ENCODE results near the gene SPR.
"Not testable (repeated sequence)": the region's sequence is repeated elsewhere in the genome, so short reads cannot be mapped to it uniquely, and the experiment has no call there.

Gene SPR

DNA sequence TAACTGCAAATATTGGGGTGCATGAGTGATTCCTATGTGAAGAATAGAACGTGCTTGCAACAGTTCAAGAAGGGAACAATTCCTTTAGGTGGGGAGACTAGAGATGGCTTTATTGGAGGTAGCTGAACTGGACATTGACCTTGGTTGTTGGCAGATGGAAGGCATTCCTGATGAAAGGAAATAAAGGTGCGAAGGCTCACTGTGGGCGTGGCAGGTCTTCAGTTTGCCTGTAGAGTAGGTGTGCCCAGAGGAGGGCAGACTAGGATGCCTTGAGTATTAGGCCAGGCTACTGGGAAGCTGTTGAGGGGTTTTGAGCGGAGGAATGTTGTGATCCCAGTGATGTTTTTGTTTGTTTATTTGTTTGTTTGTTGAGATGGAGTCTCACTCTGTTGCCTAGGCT is 2.8 kb downstream of the SPR start:
- DNase-seq: no peak

DNA sequence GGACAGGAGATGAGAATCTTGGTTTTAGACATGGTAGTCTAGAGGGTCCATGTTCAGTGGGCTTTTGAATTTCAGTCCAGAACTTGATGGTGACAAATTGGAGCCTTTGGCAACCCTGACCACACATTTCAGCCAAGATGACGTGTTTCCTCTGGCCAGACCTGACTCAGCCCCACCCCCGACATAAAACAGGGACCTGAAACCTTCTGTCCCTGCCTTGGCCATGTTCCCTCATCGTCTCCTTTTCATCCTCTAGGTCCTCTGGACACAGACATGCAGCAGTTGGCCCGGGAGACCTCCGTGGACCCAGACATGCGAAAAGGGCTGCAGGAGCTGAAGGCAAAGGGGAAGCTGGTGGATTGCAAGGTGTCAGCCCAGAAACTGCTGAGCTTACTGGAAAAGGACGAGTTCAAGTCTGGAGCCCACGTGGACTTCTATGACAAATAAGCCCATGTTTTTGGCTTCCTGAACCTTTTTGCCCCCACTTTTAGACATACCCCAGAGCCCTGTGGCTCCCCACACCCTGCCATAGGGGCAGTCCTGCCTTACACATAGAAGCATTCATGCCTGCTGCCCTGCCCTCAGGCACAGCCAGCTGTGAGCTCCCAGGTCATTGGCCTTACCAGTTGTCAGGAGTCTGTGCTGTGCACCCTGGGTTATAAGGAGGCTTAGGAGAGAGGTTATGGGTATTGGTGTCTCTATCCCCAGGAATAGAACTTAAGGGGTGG is 4.0 kb downstream of the SPR start:
- DNase-seq: no peak

DNA sequence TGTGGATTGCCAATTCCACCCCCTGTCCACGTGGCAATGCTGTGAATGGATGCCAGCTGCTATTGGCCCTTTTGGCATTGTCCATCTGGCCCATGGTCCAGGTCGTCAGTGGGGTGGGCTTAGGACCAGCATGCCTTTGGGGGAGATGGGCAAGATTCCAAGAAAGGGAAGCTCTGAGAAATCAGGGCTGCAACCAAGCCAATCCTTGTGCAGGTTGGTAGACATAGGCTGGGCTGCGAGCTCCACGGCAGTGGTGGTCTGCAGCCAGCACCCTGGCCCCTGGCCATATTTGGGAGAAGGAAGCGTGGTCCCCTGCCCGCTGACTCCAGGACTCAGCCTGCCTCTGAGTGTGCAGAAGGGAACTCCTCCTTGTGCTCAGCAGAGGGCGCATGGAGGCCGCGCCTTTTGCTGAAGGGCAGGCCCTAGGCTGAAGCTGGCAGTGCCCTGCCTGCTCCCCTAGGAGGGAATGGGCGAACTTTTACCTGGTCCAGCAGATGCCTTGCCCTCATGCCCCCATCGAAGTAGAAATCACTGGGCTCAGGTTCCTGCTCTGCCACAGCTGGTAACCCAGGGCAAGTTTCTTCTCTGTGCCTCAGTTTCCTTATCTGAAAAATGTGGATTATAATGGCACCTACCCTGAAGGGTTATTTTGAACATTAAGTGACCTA is 5.4 kb downstream of the SPR start:
- DNase-seq: peak; percentile 53 to 55

DNA sequence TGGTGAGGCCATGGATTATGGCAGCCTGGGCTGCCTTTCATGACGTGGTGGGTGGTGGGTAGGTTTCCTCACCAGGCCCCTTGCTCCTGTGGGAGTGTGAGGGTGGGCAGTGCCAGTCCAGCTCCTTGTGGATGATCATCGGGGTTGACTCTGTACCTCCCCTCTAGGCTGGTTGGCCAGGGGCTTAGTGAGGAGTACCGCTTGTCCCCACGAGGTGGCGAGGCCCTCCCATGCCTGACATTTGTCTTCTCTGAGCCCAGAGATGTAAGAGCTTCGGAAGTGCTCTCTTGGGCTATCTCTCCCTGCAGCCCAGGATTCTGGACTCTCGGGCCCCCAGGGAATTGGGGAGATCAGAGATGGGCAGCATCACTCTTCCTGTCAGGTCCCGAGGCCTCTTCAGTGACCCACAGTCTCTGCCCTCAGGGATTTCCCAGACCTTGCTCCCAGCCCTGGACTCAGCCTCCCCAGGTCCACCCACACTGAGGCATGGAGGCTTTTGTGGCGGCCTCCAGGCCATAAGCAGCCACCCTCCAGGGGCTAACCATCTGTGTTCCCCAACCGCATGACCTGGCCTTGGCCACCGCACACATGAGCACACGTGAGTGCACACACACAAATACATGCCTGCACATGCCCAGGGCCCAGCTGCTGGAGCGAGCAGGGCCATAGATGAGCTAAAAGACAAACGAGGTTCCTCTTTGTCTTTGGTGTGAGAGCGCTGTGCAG is 6.5 kb downstream of the SPR start:
- peak in 1 of 2 donors; percentile 10 for DNase-seq

DNA sequence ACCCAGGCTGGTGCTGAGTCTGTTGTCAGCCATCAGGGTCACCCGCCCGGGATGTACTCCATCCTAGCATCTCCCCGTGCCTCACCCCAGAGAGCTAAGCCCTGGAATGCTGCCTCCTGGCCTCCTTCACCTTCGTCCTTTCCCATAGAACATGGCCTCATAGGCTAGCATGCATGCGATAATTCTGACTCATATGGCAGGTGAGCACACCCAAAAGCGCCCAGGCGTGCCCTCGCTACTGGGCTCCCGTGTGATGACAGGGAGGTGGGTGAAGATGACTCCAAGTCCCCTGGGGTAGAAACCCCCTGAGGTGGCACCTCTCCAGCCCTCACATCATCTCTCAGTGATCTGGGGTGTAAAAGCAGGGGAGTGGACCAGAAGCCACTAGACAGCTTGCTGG is 7.3 kb downstream of the SPR start:
- DNase-seq: no peak

DNA sequence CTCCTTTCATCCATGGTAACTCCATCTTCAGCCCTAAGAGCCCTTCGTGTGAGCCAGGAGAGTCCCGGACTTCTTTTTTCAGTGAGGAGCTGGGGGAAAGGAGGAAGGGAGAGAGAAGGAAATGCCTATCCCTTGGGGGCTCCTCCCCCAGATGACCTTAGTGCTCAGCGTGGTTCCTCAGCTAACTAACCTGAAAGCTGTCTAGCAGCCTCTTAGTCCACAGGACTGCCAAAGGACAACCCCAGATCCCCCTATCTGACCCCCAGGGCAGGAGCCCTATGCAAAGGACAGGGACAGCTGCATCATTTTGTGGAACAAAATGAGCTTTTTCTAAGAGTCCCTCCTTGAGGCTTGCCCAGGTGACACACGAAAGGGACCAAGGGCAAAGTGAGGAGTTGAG is 7.9 kb downstream of the SPR start:
- no peak for DNase-seq

DNA sequence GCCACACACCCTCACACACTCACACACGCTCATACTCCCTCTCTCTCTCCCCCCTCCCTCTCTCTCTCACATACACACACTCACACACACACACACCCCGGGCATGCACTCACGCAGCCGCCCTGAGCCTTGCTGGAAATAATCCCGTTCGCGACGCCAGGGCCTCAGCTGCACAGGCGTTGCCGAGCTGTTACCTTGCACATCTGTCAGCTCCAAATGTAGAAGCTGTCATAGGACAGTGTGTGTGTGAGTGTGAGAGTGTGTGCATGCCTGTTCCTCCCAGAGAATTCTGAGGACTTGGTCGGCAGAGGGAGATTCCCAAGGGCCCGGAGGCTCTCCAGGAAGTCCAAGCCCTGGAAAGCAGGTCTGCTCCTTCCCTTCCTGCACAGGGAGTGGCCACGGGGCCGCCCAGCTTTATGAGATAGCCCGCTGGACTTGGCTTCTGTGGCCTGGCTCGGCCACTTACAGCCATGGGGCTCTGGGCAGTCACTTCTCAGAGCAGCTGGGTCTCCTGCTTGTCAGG is 8.6 kb downstream of the SPR start:
- no peak for DNase-seq

DNA sequence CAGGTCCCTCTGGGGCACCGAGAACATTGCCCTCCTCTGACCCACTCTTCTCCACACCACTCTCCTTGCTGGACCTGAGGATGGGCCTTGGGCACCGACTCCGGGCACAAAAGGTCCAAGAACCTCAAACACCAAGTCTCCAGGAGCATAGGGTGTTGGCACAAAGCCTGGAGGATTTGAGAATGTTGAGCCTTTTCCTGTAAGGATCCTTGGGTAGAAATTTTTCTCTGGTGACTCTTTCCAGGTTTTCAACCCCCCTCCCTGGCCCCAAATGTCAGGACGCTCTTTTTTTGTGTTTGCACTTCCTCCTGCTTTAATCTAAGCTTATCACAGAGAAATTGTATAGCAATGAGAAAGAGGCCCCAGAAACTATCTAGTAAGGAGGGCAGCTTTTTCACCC is 9.2 kb downstream of the SPR start:
- no peak for DNase-seq

DNA sequence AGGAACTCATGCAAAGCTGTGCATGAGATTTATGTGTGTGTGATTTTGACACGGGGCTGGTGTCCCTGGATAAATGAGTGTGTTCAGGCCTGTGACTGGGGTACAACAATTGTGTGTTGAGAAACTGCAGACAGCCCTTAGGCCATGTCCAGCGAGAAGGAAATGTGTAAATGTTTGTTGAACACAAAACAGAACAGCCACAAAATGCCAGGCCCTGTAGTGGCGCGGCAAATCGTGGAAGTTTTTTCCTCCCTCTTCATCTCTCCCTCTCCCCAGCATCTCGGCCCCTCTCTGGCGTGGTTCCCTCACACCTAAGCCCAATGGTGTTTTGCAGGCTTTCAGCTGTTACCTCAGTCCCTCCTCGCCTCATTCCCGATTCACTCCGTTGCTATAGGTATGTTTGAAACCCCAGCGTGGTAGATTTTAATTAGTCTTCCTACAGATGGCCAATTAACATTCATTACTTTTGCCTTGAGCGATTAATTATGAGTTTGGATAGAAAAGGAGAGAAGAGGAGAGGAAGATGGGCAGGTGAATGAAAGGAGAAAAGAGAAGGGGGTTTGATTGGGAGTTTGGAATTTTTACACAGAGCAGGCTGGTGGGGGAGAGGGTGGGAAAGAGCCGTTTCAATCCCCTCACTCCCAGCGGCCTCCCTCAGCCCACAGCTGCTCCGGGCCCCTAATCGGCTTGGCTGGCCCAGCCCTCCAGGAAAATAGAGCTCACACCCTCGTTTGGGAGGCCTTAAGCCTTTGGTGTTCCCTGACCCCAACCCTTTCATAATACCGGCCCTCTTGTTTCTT is 10.8 kb downstream of the SPR start:
- no peak for DNase-seq

DNA sequence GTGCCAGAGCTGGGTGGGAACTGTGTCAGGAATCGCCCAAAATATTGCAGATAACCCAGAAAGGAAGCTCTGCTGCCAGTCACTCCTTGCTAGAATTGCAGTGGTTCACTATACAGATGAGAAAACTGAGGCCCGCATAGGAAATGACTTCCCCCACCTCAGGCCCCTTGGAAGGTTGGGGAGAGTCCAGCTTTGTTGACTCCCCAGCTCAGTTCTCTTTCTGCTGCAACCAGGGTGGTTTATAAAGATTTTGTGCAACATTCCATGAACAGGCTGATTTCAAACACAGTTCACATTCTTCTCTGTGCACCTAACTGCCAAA is 11.3 kb downstream of the SPR start:
- no peak for DNase-seq

DNA sequence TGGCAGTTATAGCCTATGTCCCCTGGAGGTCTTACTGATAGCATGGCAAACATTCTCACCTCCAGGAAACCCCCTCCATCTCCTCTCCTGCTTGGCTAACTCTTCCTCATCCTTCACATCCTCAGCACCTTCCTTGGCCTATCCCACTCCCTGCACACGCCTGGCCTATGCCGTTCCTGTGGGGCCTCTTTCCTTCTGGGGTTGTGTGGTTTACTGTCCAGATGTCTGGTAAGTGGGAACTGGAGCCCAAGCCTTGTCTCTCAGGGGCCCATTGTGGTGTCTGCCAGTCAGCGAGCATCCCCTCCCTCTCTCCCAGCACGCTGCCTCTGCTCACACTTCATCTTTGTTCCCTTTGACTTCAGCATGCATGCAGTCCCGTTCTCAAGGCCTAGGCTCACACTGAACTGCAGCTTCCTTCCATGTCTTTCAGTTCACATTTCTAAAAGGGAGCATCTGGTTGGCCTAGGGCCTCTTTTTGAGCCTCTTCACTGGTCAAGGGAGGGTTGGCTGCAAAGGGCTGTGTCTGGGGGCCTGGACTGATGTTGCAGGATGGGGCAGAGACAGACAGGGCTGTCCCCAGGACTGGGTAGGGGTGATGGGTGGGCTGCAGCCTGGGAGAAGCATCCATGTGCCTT is 13.1 kb downstream of the SPR start:
- DNase-seq: no peak

DNA sequence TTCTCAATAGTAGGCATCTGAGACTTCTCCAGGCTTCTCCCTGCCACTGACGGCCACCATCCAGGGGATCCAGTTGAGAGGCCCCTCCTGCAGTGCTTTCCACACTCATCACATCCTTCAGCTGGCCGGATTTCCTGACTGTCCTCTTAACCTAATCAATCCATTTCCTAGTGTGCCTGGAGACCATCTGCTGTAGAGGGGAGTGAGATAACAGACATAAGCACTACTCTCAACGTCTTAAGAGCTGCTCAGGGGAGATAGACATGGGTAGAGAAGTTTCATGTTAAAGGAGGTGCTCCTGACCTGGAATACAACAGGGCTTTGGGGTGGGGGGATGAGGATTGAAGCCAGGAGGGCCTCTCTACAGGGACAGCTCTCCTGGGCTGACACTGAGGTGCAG is 14.2 kb downstream of the SPR start:
- DNase-seq: no peak

DNA sequence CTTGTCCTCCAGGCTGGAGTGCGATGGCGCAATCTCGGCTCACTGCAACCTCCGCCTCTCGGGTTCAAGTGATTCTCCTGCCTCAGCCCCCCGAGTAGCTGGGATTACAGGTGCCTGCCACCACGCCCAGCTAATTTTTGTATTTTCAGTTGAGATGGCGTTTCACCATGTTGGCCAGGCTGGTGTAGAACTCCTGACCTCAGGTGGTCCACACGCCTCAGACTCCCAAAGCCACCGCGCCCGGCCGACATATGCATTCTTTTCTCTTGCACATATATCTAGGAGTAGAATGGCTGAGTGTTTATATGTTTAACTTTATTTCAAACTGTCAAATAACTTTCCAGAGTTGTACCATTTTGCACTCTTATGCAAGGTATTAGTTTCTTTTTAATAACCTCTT is 20.2 kb downstream of the SPR start:
- not testable (repeated sequence) for DNase-seq

DNA sequence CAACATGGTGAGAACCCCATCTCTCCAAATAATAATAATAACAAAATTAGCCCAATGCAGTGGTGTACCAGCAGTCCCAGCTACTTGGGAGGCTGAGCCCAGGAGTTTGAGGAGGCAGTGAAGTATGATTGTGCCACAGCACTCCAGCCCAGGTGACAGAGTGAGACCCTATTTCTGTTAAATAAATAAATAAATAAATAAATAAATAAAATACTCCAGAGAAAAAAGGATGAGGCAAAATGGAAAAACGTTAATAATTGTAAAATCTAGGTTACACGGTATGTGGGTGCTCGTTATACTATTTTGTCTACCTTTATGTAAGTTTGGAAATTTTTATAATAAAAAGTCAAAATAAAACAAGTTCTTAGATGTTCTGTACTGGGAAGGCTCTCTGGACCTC is 21.5 kb downstream of the SPR start:
- no peak for DNase-seq

DNA sequence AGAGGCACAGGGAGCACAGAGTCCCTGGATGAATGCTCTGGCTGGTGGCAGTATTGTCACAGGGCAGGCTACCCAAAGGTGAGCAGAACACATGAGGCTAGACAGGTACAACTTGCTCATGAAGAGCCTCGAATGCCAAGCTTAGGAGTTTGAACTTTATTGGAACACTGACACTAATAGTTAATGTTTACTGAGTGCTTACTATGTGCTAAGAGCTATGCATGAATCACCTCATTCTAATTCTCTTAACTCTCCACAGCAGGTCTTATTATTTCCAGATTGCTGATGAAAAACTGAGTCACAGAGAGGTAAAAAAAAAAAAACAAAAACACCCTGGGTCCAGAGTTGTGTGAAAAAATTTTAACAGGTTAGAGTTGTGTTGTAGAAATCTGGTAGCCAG is 24.0 kb downstream of the SPR start:
- no peak for DNase-seq

DNA sequence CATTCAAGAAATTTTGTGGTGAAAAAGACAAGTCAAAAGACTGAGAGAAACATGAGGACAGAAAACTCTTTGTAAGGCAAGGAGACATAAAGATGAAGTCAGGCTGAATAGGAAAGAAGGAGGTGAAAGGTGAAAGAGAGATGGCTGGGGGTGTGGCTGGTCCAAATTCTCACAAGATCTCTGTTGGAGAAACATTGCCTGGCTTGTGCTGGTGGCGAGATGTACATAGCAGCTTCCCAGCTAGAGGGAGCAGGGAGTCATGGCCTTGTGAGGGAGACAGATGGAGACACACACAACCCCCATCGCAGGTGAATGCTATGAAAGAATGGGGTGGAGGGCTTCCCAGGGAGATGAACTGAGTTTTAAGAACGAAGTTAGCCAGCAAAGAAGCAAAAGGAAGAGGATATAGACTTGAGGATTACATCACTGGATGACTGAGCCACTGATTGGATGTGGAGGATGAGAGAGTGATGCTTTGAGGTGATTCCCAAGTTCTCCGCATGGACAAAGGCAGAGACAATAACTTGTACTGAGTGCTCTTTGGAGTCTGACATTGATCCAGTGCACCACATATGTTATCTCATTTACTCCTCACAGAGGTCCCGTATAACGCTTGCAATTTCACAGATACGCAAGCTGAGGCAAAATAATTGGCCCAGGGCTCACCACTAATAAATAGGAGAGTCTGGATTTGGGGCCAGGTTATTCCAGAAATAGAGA is 26.4 kb downstream of the SPR start:
- DNase-seq: no peak

DNA sequence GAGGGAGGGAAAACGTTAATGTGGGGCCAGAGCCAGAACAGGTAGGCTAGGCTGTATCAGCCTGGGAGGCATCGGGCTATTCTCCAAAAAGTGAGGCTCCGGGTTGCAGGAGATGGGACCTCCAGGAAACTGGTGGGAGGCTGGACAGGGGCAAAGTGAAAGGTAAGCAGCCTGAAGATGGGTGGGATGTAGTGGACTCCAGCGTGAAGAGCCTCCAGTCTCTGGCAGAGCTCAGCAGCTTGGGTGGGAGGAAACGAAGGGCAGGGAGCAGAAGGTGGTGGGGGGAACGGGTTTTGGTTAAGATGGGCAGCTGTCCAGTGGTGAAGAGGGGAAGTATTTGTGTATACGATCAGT is 27.0 kb downstream of the SPR start:
- no peak for DNase-seq

DNA sequence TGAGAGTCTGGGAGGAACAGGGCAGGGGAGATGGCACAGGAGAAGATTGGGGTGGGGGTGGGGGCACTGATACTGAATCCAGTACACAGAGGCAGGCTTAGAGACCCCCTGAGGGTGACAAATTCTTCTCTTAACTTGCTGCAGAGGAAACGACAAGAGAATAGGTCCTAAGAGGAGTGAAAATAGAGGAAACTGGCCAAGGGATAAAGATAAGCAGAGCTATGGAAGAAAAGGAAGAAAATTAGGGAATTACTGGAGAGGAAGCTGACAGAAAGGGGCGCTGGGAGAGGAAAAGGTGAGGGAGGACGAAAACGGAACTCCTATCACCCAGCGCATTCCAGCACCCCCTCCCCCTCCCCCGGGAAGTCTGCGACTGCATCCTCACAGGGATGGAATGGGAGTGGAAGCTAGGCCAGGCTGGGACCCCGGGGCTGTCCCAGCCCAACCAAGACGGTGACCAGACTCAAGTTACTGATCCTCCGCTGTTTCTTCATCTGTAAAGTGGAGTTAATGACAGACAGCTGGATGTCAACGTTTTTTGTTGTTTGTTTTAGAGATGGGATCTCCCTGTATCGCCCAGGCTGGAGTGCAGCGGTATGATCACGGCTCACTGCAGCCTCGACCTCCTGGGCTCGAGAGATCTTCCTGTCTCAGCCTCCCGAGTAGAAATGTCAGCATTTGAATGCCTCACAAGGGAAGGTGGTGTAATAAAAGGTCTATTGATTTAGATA is 27.5 kb downstream of the SPR start:
- no peak for DNase-seq

DNA sequence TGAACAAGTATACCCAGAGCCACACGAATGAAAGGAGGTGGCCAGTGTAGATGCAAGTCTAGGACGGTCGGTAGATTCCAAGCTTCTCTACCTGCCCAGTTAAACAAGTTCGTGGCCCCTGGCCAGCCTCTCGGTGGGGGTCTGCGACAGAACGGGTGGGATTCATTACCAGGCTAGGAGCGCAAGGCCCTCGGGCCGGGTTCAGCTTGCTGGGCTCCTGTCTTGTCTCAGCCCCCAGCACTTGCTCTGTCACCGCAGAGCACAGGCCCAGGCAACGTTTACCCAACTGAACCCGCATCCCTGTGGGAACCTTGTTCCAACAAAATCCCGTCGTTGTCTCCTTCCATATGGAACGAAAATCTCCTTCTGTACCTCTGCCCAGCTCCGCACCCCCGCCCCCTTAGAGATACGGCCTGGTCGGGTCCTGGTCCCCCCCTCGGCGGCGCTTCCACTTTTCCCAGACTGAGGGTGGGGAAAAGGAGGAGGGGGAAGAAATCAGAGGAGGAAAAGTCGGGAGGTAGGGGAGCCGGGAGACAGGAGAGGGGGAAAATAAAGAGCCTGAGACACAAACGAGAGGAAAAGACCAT is 28.2 kb downstream of the SPR start:
- DNase-seq: no peak

DNA sequence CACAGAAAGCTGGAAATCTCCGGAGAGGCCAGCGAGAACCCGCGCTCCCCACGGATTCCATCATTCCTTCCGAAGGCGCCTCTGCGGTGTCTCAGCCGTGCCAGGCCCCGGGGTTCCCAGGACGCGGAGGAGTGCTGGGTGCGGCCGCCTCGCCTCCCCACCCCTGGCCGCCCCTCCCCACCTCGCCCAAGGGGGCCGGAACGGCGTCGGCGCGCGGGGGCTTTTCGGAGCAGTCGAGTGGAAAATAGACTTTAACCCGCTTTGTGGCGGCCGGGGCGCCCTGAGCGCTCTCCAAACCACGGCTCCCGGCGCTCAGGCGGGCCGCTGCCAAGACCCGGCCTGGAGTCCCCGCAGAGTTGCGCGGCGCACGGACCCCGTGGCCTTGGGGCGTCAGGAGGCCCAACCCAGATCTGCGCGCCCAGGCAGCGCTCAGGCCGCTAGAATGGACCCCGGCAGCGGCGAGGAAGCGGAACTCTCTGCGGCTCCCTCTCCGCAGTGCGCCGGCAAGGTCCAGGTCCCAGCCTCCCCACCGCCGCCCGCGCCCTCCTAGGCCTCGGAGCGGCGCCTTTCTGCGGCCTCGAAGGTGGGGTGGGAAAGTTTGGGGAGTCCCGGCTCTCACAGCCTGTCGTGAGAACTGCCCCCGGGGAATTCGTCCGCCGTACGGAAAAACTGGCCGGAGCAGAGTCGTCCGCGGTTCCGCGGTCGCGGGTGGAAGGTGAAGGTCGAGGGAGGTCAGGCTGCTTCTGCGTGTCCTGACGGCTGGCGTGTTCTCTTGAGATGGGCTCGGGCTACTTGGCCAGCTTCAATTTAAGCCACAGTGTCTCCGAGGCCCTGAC is 28.9 kb downstream of the SPR start:
- DNase-seq: no peak
